ENCODE results near the gene NCOA7. TPM values are rescaled to one million over a fixed set of nuclear protein-coding genes. Genes with fewer than 3 reads are reported as not detected.

Gene NCOA7
- total RNA-seq, 1 experiment from 2014 or later, result 13.8 TPM

DNA sequence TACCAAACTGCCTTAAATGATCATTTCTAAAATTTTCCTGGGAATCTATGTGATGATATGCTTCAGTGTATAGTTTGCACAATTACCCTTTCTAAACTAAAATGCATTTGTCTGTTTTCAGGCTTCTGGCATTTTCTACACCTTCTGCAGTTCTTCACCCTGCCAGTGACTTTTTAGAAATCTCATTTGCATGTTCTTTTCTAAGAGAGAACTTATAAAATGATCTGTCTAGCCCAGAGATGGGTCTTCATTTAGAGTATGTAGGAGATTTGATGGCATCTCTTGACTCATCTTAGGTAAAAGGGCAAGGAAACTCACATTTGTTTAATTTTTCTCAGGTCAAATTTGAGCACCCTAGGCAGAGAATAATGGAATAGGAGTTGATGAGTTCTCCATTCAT is 17.8 kb downstream of the NCOA7 start (continued):
- TF ChIP-seq TCF7L2 (IDR thresholded peaks at IDR 0.05; ENCODE audit: borderline replicate concordance, extremely low read depth, insufficient read depth, insufficient read length) (no peak), ZNF274 (IDR thresholded peaks at IDR 0.05; ENCODE audit: low read depth, low read length) (no peak), EGR1 (IDR thresholded peaks at IDR 0.05; ENCODE audit: low read depth) (no peak), ZFX (IDR thresholded peaks at IDR 0.05) (no peak), YY1 (IDR thresholded peaks at IDR 0.05; ENCODE audit: extremely low read depth, insufficient replicate concordance, low read depth, low read length) (no peak)

- Histone ChIP-seq H3K4me2 (ENCODE audit: low read length) (no peak overlapping the region), H3K9ac (ENCODE audit: low read length) (no peak overlapping the region), H3K9me2 (ENCODE audit: insufficient read depth) (no peaks in the 10 kb centered on the region), H3K27ac (ENCODE audit: low read depth, low read length) (no peak overlapping the region), H3K79me2 (ENCODE audit: insufficient read depth, low read length) (no peaks in the 10 kb centered on the region), H4K20me1 (ENCODE audit: insufficient read depth) (no peaks in the 10 kb centered on the region), H3K4me3 (replicated peaks in 1 of 2; ENCODE audit: low read depth in 1 of 2, low read length in 2 of 2) (no peak overlapping the region), H2AFZ (ENCODE audit: low read depth, low read length, poor library complexity, severe bottlenecking) (no peak overlapping the region), H3K27me3 (ENCODE audit: insufficient read depth, low read length) (no peaks in the 10 kb centered on the region), H3K4me1 (ENCODE audit: control insufficient read depth in 1 of 2, insufficient read depth in 2 of 2, low read length in 2 of 2) (peaks cover 4 to 10% of the 10 kb centered on the region in 2 experiments; a peak in 3 of 4 replicates), H3K9me3 (ENCODE audit: control insufficient read depth in 1 of 2, insufficient read depth in 1 of 2, low read depth in 1 of 2, low read length in 2 of 2) (no peaks in the 10 kb centered on the region), H3K36me3 (ENCODE audit: control insufficient read depth in 1 of 2, insufficient read depth in 2 of 2, low read length in 2 of 2) (no peaks in the 10 kb centered on the region)
- intact Hi-C loops (cut with micrococcal nuclease), result no loop called here
- RAD21 ChIA-PET (ENCODE audit: low non-redundant PET in 1 of 2, low total read pairs in 2 of 2, uncharacterized antibody in 2 of 2, unreplicated experiment in 2 of 2), result no interaction called here
- no TSS peak for BruUV-seq (replicated peaks)
- TF ChIP-seq CEBPB (IDR thresholded peaks at IDR 0.05; ENCODE audit: low read depth) (no peak), SRF (IDR thresholded peaks at IDR 0.05; ENCODE audit: low read depth) (no peak), EZH2 (IDR thresholded peaks at IDR 0.05) (no peak), YY1 (IDR thresholded peaks at IDR 0.05; ENCODE audit: extremely low read depth, insufficient replicate concordance, low read depth, low read length) (no peak), EGR1 (IDR thresholded peaks at IDR 0.05; ENCODE audit: low read depth) (no peak), ELF1 (IDR thresholded peaks at IDR 0.05; ENCODE audit: borderline replicate concordance, low read depth) (no peak), POLR2A (IDR thresholded peaks at IDR 0.05; ENCODE audit: borderline replicate concordance, extremely low read depth, insufficient read depth, insufficient read length) (no peak), TCF7L2 (IDR thresholded peaks at IDR 0.05; ENCODE audit: borderline replicate concordance, extremely low read depth, insufficient read depth, insufficient read length) (no peak), EZH2phosphoT487 (IDR thresholded peaks at IDR 0.05; ENCODE audit: borderline replicate concordance) (no peak), ZNF274 (IDR thresholded peaks at IDR 0.05; ENCODE audit: low read depth, low read length) (no peak), SIN3A (IDR thresholded peaks at IDR 0.05; ENCODE audit: low read depth) (no peak), CTCF (IDR thresholded peaks at IDR 0.05 in 2 of 3, conservative IDR thresholded peaks at IDR 0.05 in 1 of 3; ENCODE audit: borderline replicate concordance in 1 of 3, insufficient read depth in 1 of 3, low read depth in 2 of 3, low read length in 2 of 3) (no peak), SP1 (IDR thresholded peaks at IDR 0.05; ENCODE audit: low read depth) (no peak), POLR2AphosphoS5 (IDR thresholded peaks at IDR 0.05; ENCODE audit: low read depth, low read length) (no peak), CBX3 (IDR thresholded peaks at IDR 0.05; ENCODE audit: low read depth) (no peak)
- TF ChIP-seq, protein P1, sequence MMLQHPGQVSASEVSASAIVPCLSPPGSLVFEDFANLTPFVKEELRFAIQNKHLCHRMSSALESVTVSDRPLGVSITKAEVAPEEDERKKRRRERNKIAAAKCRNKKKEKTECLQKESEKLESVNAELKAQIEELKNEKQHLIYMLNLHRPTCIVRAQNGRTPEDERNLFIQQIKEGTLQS (IDR thresholded peaks at IDR 0.05), result no peak
- TF ChIP-seq, protein P2, sequence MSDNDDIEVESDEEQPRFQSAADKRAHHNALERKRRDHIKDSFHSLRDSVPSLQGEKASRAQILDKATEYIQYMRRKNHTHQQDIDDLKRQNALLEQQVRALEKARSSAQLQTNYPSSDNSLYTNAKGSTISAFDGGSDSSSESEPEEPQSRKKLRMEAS (IDR thresholded peaks at IDR 0.05), result no peak
- TF ChIP-seq, protein P3, sequence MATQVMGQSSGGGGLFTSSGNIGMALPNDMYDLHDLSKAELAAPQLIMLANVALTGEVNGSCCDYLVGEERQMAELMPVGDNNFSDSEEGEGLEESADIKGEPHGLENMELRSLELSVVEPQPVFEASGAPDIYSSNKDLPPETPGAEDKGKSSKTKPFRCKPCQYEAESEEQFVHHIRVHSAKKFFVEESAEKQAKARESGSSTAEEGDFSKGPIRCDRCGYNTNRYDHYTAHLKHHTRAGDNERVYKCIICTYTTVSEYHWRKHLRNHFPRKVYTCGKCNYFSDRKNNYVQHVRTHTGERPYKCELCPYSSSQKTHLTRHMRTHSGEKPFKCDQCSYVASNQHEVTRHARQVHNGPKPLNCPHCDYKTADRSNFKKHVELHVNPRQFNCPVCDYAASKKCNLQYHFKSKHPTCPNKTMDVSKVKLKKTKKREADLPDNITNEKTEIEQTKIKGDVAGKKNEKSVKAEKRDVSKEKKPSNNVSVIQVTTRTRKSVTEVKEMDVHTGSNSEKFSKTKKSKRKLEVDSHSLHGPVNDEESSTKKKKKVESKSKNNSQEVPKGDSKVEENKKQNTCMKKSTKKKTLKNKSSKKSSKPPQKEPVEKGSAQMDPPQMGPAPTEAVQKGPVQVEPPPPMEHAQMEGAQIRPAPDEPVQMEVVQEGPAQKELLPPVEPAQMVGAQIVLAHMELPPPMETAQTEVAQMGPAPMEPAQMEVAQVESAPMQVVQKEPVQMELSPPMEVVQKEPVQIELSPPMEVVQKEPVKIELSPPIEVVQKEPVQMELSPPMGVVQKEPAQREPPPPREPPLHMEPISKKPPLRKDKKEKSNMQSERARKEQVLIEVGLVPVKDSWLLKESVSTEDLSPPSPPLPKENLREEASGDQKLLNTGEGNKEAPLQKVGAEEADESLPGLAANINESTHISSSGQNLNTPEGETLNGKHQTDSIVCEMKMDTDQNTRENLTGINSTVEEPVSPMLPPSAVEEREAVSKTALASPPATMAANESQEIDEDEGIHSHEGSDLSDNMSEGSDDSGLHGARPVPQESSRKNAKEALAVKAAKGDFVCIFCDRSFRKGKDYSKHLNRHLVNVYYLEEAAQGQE (IDR thresholded peaks at IDR 0.05; ENCODE audit: low read depth), result no peak
- DNase-seq (ENCODE audit: low read depth, low spot score) (no peak), ATAC-seq (no peak)
- POLR2A ChIA-PET, result interaction anchor here (0.9 kb wide), 1 partner anchor 19 kb away, joined by 3 read pairs; the partner anchor contains the start of gene NCOA7
- CTCF ChIA-PET, result no interaction called here
Measured at GRCh38 chr6:125809570-125810170, 18.9 kb downstream of the NCOA7 start.
